Medulla oblongata (tissue), 1 donor: ENCODE measurements around the gene HIRA.
"Not testable (repeated sequence)": the region's sequence is repeated elsewhere in the genome, so short reads cannot be mapped to it uniquely, and the experiment has no call there.

Experiments
- DNase-seq: peaks from one replicate; pipeline ENCODE4 v3.0.0-alpha.2; 2015; ENCODE audit errors: extremely low spot score

The HIRA gene

GRCh38 chr22:19440411-19441195, 9.1 kb upstream of the HIRA start:
- DNase-seq: no peak

DNA sequence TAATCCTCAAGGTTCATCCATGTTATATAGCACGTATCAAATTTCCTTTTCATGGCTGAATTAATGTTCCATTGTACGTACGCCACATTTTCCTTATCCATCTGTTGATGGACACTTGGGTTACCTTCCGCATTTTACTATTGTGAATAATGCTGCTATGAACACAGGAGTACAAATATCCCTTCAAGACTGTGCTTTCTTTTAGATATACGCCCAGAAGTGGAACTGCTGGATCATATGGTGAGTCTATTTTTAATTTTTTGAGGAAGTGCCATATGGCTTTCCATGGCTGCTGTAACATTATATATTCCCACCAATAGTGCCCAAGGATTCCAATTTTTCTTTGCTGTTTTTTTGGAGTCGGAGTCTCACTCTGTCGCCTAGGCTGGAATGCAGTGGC, 6.8 kb upstream of the HIRA start:
- DNase-seq: no peak

DNA sequence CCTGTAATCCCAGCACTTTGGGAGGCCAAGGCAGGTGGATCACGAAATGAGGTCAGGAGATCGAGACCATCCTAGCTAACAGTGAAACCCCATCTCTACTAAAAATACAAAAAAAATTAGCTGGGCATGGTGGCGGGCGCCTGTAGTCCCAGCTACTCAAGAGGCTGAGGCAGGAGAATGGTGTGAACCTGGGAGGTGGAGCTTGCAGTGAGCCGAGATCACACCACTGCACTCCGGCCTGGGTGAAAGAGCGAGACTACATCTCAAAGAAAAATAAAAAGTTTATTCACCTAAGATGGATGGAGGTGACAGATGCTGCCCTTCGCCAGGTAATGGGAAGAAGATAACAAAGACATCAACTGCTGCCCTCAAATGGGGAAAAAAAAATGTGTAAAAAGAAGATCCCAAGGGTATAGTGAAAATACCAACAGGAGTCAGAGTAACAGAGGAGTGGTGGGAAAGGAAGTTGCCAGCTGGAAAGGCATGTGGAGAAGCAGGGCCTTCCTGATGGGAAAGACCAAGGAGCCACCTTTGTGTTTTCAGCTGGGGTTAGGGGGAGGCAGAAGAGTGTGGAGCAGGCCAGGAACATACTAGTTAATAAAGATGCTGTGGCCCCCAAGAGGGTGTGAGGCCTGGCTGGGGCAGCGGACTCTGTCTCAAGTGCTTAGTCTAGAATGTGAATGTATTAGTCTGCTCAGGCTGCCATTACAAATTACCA, 5.1 kb upstream of the HIRA start:
- DNase-seq: not testable (repeated sequence)

- no peak for DNase-seq
Observed at GRCh38 chr22:19434829-19435580, 3.5 kb upstream of the HIRA start.

GRCh38 chr22:19434401-19434800, 2.9 kb upstream of the HIRA start:
- DNase-seq: no peak

- peak; percentile 97 for DNase-seq
Observed at GRCh38 chr22:19432133-19432851, 759 bp upstream of the HIRA start, which contains the start of gene MRPL40. Gene MRPL40 (plus strand): TSS chr22:19432545. CDS start chr22:19432555, 10 bp downstream.

- no peak for DNase-seq
Observed at GRCh38 chr22:19430890-19431541, 517 bp downstream of the HIRA start.

GRCh38 chr22:19429950-19430889, 1.3 kb downstream of the HIRA start:
- peak; percentile 13 for DNase-seq

- DNase-seq: no peak
Observed at GRCh38 chr22:19424186-19424500, 7.4 kb downstream of the HIRA start.

- no peak for DNase-seq
Observed at GRCh38 chr22:19422440-19423301, 8.9 kb downstream of the HIRA start.

- DNase-seq: no peak
Observed at GRCh38 chr22:19420321-19420720, 11.2 kb downstream of the HIRA start.

DNA sequence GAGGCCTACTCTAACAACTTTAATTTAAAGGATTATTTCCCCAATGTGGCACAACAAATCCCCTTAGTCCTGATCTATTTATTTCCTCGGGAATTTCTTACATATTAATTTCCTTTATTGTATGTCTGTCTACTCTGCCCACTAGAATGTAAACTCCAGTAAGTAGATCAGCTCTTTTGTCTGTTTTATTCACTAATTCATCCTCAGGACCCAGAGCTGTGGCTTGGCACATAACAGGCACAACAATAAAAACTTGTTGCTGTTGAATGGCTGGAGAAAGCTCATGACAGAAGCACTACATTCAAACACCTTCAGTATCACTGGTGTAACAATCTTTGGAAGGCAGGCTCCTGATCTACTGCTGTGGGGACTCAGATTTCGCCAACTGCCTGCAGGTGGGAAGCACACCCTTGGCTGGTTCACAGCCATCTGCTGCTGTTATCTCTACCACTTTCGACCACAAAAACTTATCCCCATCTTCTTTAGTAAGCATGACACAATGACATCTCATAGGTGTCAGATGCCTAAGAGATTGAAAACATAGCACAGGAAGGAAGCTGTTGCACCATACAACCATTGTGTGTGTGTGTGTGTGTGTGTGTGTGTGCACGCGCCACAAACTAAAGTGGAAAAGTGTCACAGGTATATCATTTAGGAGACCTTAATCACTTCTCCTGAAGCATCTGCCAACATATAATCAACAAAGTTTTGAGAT, 11.9 kb downstream of the HIRA start:
- no peak for DNase-seq

DNA sequence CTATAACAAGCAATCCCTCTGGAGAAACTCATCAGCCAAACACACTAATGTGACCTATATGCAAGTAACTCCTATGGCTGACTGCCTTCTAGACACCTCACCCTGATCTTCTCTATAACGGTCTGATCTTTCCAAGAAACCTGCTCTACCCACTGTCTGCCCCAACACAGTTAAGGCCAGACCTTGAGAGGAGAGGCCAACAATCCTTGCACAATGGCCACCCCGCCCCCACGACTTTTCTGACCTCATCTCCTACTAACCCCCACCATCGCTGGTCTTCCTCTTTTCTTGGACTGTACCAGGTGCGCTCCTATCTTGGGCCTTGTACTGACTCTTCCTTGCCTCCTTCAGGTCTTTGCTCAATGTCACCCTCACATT, 12.5 kb downstream of the HIRA start:
- no peak for DNase-seq

- DNase-seq: no peak
Observed at GRCh38 chr22:19412923-19413322, 18.6 kb downstream of the HIRA start.

DNA sequence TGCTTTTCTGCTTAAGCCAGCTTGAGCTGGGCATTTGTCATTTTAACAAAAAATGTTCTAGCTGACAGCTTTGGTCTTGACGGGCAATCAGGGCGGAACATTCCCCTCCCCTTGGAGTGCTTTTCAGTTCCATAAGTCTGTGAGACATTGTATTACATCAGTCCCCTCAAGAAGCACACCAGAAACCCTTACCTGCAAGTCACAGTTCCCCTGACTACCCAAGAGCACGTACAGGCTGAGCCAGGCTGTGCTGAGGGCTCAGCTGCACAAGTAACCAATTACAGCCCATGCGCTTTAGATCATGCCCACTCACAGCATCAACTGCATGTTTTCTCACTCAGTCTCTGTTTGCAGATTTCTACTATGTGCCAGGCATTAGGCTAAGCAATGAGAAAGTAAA, 19.1 kb downstream of the HIRA start:
- DNase-seq: no peak

DNA sequence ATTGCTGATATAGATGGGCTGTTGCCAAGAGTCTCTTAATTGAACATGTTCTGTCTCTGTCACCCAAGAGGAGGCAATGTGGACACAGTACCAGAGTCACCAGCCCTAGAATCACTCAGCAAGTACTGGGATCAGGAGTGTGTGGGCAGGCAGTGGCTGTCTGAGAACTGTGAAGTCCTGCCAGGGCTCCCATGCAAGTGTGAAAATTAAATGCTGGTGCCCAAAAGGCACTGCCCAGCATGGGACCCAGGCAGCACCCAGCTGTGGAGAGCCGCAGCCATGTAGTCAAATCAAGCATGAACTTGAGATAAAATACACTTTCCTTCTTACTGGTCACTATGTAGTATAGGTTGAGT, 19.9 kb downstream of the HIRA start:
- DNase-seq: no peak

GRCh38 chr22:19410941-19411689, 20.4 kb downstream of the HIRA start:
- DNase-seq: no peak
